OCI-LY1 (cell line): ENCODE data around the gene COMMD3.

Experiments used
- H2AFZ ChIP-seq: fragments of 200-600 bp; sonication (generic), shearing (Covaris generic); 2 replicates; pipeline ENCODE4 v1.6.0; 2014; ENCODE audit warnings: antibody characterized with exemption, mild to moderate bottlenecking, low read length
- H3F3A ChIP-seq: fragments of 200-600 bp; sonication (generic), shearing (Covaris generic); 2 replicates; pipeline ENCODE4 v1.6.0; 2014; ENCODE audit warnings: mild to moderate bottlenecking, antibody characterized with exemption, low read length, moderate library complexity; ENCODE audit not compliant: insufficient read depth
- H3K27ac ChIP-seq: fragments of 200-600 bp; sonication (generic); 2 replicates; pipeline ENCODE4 v1.5.1; 2014; ENCODE audit warnings: low read length, mixed run types, mild to moderate bottlenecking, low read depth; ENCODE audit not compliant: poor library complexity, severe bottlenecking
- H3K27me3 ChIP-seq: fragments of 200-600 bp; sonication (generic); 2 replicates; pipeline ENCODE4 v1.6.0; 2014; ENCODE audit warnings: antibody characterized with exemption, mild to moderate bottlenecking, low read length, moderate library complexity; ENCODE audit not compliant: insufficient read depth
- H3K36me3 ChIP-seq: fragments of 200-600 bp; sonication (generic); 2 replicates; pipeline ENCODE4 v1.6.1; 2014; ENCODE audit warnings: mild to moderate bottlenecking, antibody characterized with exemption, low read length, moderate library complexity, mixed read lengths; ENCODE audit not compliant: insufficient read depth
- H3K4me1 ChIP-seq: fragments of 200-600 bp; sonication (generic); 2 replicates; pipeline ENCODE4 v1.5.1; 2014; ENCODE audit warnings: mild to moderate bottlenecking, low read length, moderate library complexity; ENCODE audit not compliant: insufficient read depth, severe bottlenecking
- H3K4me2 ChIP-seq: fragments of 200-600 bp; sonication (generic), shearing (Covaris generic); 2 replicates; pipeline ENCODE4 v1.6.1; 2014; ENCODE audit warnings: low read length
- H3K4me3 ChIP-seq: fragments of 200-600 bp; sonication (generic); 2 replicates; pipeline ENCODE4 v1.5.1; 2014; ENCODE audit warnings: low read length, low read depth, mild to moderate bottlenecking, mixed read lengths; ENCODE audit not compliant: poor library complexity, severe bottlenecking
- H3K79me2 ChIP-seq: fragments of 200-600 bp; shearing (Covaris generic); 2 replicates; pipeline ENCODE4 v1.6.1; 2016; ENCODE audit warnings: mixed run types, low read length, mixed read lengths; ENCODE audit not compliant: insufficient read depth
- H3K9ac ChIP-seq: fragments of 200-600 bp; sonication (generic), shearing (Covaris generic); 2 replicates; pipeline ENCODE4 v1.6.1; 2014; ENCODE audit warnings: mild to moderate bottlenecking, low read length, mixed read lengths
- H3K9me2 ChIP-seq: fragments of 200-600 bp; sonication (generic), shearing (Covaris generic); 2 replicates; pipeline ENCODE4 v1.6.1; 2014; ENCODE audit warnings: low read depth, mild to moderate bottlenecking, low read length, mixed read lengths
- H3K9me3 ChIP-seq: fragments of 200-600 bp; shearing (Covaris generic); 2 replicates; pipeline ENCODE4 v1.6.1; 2014; ENCODE audit warnings: low read length, mixed read lengths
- H4K20me1 ChIP-seq: fragments of 200-600 bp; sonication (generic), shearing (Covaris generic); 2 replicates; pipeline ENCODE4 v1.6.0; 2016; ENCODE audit warnings: mild to moderate bottlenecking, low read length; ENCODE audit not compliant: insufficient read depth
- CTCF ChIP-seq: fragments of 200-600 bp; sonication (generic), shearing (Covaris generic); IDR thresholded peaks from 2 replicates; pipeline ENCODE4 v1.5.1; 2017; ENCODE audit warnings: mild to moderate bottlenecking, antibody characterized with exemption, low read length, moderate library complexity, mixed read lengths
- EZH2 ChIP-seq: fragments of 200-600 bp; sonication (generic), shearing (Covaris generic); IDR thresholded peaks from 2 replicates; pipeline ENCODE4 v1.8.0; 2017; ENCODE audit warnings: borderline replicate concordance, mixed run types, mild to moderate bottlenecking, antibody characterized with exemption, low read length, moderate library complexity, mixed read lengths

COMMD3 gene

DNA sequence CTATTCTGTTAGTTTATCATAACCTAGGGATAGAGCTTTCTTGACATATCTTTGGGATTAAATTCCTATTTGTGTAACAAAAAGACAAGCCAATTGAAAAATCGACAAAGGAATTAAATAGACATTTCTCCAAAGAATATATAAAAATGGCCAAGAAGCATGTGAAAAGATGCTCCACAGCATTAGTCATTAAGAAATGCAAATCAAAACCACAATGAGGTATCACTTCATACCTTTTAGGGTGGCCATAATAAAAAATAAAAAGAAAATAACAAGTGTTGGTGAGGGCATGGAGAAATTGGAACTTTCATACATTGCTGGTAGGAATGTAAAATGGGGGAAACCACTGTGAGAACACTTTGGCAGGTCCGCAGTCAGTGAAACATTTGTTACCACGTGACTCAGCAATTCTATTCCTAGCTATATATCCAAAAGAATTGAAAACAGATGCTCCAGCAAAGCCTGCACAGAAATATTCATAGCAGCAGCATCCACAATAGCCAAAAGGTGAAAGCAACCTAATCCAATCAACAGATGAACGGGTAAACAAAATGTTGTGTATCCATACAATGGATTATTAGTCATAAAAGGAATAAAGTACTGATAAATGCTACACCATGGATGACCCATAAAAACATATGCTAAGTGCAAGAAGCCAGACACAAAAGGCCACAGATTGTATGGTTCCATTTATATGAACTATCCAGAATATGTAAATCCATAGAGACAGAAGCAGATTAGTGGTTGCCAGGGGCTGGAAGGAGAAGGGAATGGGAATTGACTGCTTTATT lies 49.7 kb downstream of the COMMD3 start:
- Histone ChIP-seq H3K27ac (no peak overlapping the region), H3K4me2 (no peak overlapping the region), H3K79me2 (no peaks in the 10 kb centered on the region), H3K4me3 (no peak overlapping the region), H3K9ac (no peak overlapping the region), H3K27me3 (no peaks in the 10 kb centered on the region), H4K20me1 (no peaks in the 10 kb centered on the region), H2AFZ (no peak overlapping the region), H3K9me3 (no peaks in the 10 kb centered on the region), H3K36me3 (no peaks in the 10 kb centered on the region), H3F3A (no peaks in the 10 kb centered on the region), H3K9me2 (no peaks in the 10 kb centered on the region), H3K4me1 (no peaks in the 10 kb centered on the region)
- TF ChIP-seq EZH2 (no peak), CTCF (no peak)

DNA sequence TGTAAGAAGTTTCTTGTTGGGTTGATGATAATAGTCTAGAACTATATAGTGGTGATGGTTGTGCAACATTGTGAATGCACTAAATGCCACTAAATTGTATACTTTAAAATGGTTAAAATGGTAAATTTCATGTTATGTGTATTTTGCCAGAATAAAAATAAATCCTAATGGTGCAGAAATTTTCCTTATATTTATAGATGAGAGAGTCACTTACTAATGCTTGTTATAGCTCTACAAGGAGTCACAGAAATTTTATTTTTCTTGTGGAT lies 50.2 kb downstream of the COMMD3 start:
- Histone ChIP-seq H3K4me2 (no peak overlapping the region), H3K4me1 (no peaks in the 10 kb centered on the region), H3K79me2 (no peaks in the 10 kb centered on the region), H3K9ac (no peak overlapping the region), H3K36me3 (no peaks in the 10 kb centered on the region), H3K27me3 (no peaks in the 10 kb centered on the region), H2AFZ (no peak overlapping the region), H3K9me3 (no peaks in the 10 kb centered on the region), H3F3A (no peaks in the 10 kb centered on the region), H3K4me3 (no peak overlapping the region), H3K9me2 (no peaks in the 10 kb centered on the region), H3K27ac (no peak overlapping the region), H4K20me1 (no peaks in the 10 kb centered on the region)
- no peak for TF ChIP-seq CTCF

DNA sequence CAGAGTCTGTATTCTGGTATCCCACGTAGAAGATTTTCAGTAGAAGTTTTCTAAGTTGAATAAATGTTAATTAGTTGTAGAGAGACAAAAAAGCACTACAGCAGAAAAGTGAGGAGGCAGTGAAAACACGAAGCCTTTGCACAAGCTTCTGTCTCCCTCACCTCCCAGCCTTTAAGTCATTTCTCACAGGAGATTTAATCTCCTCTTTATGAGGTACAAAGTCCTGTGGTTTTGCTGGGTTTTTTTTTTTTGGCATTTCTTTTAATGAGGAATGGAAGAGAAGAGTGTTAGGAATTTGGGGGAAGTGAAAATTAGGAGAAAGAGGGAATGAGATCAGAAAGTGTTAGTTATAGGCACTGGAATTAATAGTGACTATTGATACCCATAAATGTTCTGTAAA lies 50.6 kb downstream of the COMMD3 start:
- no peak for TF ChIP-seq CTCF
- TF ChIP-seq EZH2, result no peak
- no peak overlapping the region for H3K27ac ChIP-seq
- no peaks in the 10 kb centered on the region for H3K36me3 ChIP-seq

More for the DNA sequence above, 50.6 kb downstream of the COMMD3 start:
- no peaks in the 10 kb centered on the region for H3K4me1 ChIP-seq
- no peaks in the 10 kb centered on the region for H3F3A ChIP-seq
- no peak overlapping the region for H3K4me3 ChIP-seq
- H3K4me2 ChIP-seq, result no peak overlapping the region
- no peak overlapping the region for H2AFZ ChIP-seq
- no peaks in the 10 kb centered on the region for H3K9me2 ChIP-seq
- no peaks in the 10 kb centered on the region for H3K79me2 ChIP-seq
- no peaks in the 10 kb centered on the region for H3K9me3 ChIP-seq
- no peaks in the 10 kb centered on the region for H4K20me1 ChIP-seq
- no peaks in the 10 kb centered on the region for H3K27me3 ChIP-seq
- no peak overlapping the region for H3K9ac ChIP-seq
